Measurements from ENCODE around the gene DNAJB14.

Gene DNAJB14

GRCh38 chr4:99861120-99861905 lies 85.1 kb downstream of the DNAJB14 start:
- TF ChIP-seq CTCF (IDR thresholded peaks at IDR 0.05; ENCODE audit: low read depth, low read length, missing control alignments), result no peak
- no peak for DNase-seq (ENCODE audit: low read depth)
- H3K4me3 ChIP-seq (ENCODE audit: low read depth, low read length), result no peak overlapping the region
- in situ Hi-C loops (cut with HindIII; ENCODE audit: low sequenced_read_pairs), result no loop called here

GRCh38 chr4:99860521-99860920 lies 85.9 kb downstream of the DNAJB14 start:
- no peak overlapping the region for H3K4me3 ChIP-seq (ENCODE audit: low read depth, low read length)
- TF ChIP-seq CTCF (IDR thresholded peaks at IDR 0.05; ENCODE audit: low read depth, low read length, missing control alignments), result no peak
- in situ Hi-C loops (cut with HindIII; ENCODE audit: low sequenced_read_pairs), result no loop called here
- no peak for DNase-seq (ENCODE audit: low read depth)

GRCh38 chr4:99859618-99860017 lies 86.8 kb downstream of the DNAJB14 start:
- DNase-seq (ENCODE audit: low read depth), result no peak
- no peak for TF ChIP-seq CTCF (IDR thresholded peaks at IDR 0.05; ENCODE audit: low read depth, low read length, missing control alignments)
- in situ Hi-C loops (cut with HindIII; ENCODE audit: low sequenced_read_pairs), result no loop called here
- no peak overlapping the region for H3K4me3 ChIP-seq (ENCODE audit: low read depth, low read length)

- no peak for DNase-seq (ENCODE audit: low read depth)
- in situ Hi-C loops (cut with HindIII; ENCODE audit: low sequenced_read_pairs), result no loop called here
- TF ChIP-seq CTCF (IDR thresholded peaks at IDR 0.05; ENCODE audit: low read depth, low read length, missing control alignments), result no peak
- H3K4me3 ChIP-seq (ENCODE audit: low read depth, low read length), result no peak overlapping the region
Observed at GRCh38 chr4:99857307-99857706, 89.1 kb downstream of the DNAJB14 start.

GRCh38 chr4:99856166-99856565 lies 90.3 kb downstream of the DNAJB14 start:
- in situ Hi-C loops (cut with HindIII; ENCODE audit: low sequenced_read_pairs), result no loop called here
- no peak overlapping the region for H3K4me3 ChIP-seq (ENCODE audit: low read depth, low read length)
- no peak for DNase-seq (ENCODE audit: low read depth)
- no peak for TF ChIP-seq CTCF (IDR thresholded peaks at IDR 0.05; ENCODE audit: low read depth, low read length, missing control alignments)

- H3K4me3 ChIP-seq (ENCODE audit: low read depth, low read length), result no peak overlapping the region
- in situ Hi-C loops (cut with HindIII; ENCODE audit: low sequenced_read_pairs), result no loop called here
- no peak for TF ChIP-seq CTCF (IDR thresholded peaks at IDR 0.05; ENCODE audit: low read depth, low read length, missing control alignments)
- DNase-seq (ENCODE audit: low read depth), result no peak
Observed at GRCh38 chr4:99855678-99856077, 90.7 kb downstream of the DNAJB14 start.

Measured in astrocyte of the cerebellum (primary cell).